ENCODE results near the gene CCDC185.
"Not testable (repeated sequence)": the region's sequence is repeated elsewhere in the genome, so short reads cannot be mapped to it uniquely, and the experiment has no call there.

CCDC185 gene

DNA sequence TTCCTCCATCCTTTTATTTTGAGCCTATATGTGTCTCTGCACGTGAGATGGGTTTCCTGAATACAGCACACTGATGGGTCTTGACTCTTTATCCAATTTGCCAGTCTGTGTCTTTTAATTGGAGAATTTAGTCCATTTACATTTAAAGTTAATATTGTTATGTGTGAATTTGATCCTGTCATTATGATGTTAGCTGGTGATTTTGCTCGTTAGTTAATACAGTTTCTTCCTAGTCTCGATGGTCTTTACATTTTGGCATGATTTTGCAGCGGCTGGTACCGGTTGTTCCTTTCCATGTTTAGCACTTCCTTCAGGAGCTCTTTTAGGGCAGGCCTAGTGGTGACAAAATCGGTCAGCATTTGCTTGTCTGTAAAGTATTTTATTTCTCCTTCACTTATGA is 6.2 kb downstream of the CCDC185 start:
- not testable (repeated sequence) for DNase-seq

DNA sequence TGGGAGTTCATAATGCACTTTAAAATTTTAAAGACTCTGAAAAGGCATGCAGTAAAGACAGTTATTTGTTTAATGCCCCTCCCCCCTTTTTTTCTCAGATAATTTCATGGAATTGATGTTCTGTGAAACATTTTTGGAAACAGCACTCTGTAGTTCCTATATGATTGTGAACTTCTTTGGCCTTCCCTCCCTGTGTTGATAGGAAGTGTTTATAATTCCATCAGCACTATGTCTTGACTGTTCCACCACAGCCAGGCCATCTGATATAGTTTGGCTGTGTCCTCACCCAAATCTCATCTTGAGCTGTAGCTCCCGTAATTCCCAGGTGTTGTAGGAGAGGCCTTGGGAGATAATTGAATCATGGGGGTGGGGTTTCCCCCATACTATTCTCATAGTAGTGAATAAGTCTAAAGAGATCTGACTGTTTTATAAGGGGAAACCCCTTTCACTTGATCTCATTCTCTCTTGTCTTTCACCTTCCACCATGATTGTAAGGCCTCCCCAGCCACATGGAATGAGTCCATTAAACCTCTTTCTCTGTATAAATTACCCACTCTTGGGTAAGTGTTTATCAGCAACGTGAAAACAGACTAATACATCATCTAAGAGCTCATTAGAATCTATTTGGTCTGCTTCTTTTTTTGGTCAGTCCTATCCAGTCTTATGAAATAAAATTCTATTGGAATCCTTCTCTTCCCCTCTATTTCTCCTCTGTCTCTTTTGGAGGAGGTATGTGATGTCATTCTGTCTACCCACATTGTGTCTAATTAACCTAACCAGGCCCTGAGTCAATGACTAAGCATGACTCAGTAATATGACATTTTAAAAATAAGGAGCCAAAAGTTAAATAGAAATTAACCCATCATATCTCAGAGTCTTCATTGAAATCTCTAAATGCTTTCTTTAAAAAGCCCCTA is 8.9 kb downstream of the CCDC185 start:
- DNase-seq = no peak

- no peak for DNase-seq
These were observed 9.6 kb downstream of the CCDC185 start for GRCh38 chr1:223402790-223403142.

- no peak for DNase-seq
These were observed 10.1 kb downstream of the CCDC185 start for GRCh38 chr1:223403184-223403815.

- DNase-seq = no peak
These were observed 12.3 kb downstream of the CCDC185 start for GRCh38 chr1:223405507-223405906.

GRCh38 chr1:223410036-223410435 is 16.8 kb downstream of the CCDC185 start:
- no peak for DNase-seq

- no peak for DNase-seq
These were observed 18.1 kb downstream of the CCDC185 start for GRCh38 chr1:223411309-223411708.

GRCh38 chr1:223411710-223412109 is 18.5 kb downstream of the CCDC185 start:
- DNase-seq = no peak

DNA sequence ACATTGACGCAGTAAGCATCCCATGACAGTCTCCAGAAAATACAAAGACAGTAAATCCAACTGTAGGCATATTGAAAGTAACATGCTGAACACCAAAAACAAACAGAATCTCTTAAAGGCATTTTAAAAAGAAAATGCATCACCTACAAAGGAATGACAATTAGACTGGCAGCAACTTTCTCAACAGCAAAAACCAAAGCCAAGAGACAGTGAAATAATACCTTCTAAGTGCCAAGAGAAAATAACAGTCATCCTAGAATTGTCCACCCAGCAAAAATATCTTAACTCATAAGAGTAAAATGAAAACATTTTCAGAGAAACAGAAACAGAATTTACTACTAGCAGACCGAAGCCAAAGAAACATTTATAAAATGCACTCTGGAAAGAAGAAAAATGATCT is 20.0 kb downstream of the CCDC185 start:
- DNase-seq = no peak

GRCh38 chr1:223417444-223417843 is 24.2 kb downstream of the CCDC185 start:
- no peak for DNase-seq

DNA sequence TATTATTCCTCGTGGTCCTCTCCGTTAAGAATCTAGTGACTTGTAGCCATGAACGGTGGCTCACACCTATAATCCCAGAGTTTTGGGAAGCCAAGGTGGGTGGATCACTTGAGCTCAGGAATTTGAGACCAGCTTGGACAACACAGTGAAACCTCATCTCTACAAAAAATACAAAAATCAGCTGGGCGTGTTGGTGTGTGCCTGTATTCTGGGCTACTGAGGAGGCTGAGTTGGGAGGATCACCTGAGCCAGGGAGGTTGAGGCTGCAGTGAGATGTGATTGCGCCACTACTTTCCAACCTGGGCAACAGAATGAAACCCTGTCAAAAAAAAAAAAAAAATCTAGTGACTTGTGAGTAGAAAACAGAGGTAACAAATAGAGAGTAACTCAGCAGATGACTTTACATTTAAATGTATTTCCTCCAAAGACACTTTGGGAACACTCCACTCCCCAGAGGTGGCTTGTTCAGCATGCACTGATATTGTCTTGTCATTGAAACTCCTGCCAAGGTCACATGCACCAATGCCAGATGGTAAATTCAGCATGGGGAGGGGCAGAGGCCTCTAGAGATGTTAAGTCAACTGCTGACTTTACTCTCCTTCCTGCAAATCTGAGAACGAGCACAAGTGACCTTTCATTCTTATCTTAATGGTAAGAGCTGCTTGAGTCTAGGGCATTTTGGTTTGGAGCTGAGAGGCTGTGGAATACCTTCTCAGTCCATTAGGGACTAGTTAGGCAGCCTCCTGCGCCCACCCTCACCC is 24.9 kb downstream of the CCDC185 start:
- no peak for DNase-seq

DNA sequence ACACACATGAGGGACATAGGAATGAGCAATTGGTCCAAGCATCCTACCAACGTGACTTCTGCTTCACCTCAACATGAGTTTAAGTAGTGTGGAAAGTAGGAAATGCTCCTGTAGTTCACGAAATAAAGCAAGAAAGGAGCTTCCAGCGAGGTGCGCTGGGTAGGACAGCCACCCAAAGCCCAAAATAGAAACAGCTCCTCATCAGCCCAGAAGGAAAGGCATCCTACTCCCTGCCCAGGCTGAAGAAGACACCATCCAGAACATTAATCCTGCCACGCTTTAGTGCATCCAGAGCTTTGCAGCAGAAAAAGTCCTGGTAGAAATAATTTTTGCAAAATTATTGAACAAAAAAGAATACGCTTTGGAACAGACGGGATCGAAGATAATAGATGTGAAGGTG is 25.9 kb downstream of the CCDC185 start:
- no peak for DNase-seq

GRCh38 chr1:223419561-223419960 is 26.3 kb downstream of the CCDC185 start:
- no peak for DNase-seq

DNA sequence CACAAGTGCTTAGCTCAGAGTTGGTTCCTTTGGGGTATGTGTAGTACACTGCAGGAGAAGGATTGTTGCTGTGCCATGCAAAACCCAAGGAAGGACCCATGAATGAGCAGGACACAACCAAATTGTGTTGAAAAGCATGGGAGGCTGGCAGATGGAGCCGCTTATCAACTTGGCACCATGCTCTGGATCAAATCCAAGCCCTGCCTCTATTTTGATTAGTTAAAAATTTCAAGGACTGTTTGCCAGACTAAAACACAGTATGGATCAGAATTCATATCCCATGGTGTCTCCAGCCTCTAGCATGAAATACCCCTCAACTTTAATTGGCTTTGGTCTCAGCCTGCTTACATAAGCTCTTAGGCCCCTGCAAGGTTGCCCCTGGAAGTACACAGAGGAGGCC is 27.8 kb downstream of the CCDC185 start:
- no peak for DNase-seq

- no peak for DNase-seq
These were observed 28.5 kb downstream of the CCDC185 start for GRCh38 chr1:223421676-223422075.

- no peak for DNase-seq
These were observed 29.7 kb downstream of the CCDC185 start for GRCh38 chr1:223422911-223423310.

- no peak for DNase-seq
These were observed 30.5 kb downstream of the CCDC185 start for GRCh38 chr1:223423641-223424233.

DNA sequence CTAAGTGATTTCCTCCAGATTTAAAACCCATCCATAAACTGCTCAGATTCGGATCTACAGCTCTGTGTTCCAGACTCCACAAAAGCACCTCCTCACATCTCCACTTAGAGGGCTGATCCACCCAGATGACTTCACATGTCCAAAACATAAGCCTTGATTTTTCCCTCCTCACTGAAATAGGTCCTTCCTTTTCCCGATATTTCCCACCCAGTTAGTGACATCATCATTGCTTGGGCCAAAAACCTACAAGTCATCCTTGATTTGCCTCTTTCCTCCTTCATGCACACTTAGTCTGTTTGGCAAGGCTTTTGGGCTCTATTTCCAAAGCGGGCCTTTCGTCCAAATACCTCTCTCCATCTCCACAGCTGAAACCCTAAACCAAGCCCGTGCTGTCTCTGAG is 32.3 kb downstream of the CCDC185 start:
- DNase-seq = no peak

DNA sequence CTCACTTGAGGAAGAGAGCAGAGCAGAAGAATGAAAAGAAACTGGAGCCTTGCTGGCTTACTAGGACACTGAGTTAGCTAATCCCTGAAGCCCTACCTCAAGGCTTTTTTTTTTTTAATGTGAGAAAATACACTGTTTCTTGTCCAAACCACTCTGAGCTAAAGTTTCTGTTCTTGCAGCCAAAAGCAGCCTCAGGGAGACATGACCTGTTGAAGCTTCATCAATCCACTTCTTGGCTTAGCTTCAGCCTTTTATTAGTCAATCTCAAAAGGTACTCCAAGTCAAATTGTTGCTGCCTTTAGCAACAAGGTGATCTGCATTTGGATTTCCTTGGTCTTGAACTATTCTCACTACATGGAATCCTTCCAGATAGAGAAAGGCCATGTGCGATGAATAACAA is 33.7 kb downstream of the CCDC185 start:
- DNase-seq = no peak

GRCh38 chr1:223429313-223429731 is 36.1 kb downstream of the CCDC185 start:
- DNase-seq = no peak

DNA sequence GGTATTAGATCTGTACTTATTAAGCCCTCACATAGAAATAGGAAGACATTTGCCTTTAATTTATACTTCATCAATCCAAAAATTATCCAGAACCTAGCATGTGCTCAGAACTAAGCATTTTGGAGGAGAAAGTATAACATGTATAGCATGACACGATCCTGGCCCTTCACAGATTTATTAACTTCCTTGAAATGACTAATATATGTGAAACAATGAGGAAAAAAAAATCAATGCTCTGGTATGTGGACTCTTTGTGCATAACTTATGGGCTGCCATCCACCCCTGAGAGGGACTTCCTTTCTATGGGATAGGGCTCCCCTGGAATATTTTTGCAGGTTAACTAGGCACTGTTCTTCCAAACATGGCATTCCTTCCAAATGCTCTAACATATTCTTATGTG is 36.6 kb downstream of the CCDC185 start:
- no peak for DNase-seq

DNA sequence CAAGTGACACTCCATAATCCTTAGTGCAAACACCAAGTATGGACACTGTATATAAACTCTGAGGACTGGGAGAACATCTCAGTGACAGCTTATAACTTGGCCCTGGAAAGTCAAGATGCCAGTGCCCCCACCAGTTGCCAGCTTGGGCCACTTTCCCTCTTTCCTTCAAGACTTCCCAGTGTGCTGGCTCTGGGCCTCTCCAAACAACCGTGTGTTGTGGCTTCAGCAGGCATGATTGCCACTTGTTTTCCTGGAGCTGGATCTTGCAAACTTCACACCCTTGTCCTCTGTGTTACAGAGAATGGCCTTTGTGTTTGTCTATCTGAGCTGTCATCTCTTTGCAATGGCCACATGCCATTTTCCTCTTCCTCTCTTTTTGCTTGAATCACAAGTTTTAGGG is 37.0 kb downstream of the CCDC185 start:
- no peak for DNase-seq

GRCh38 chr1:223437151-223437550 is 43.9 kb downstream of the CCDC185 start:
- DNase-seq = no peak

All from GF-D8 (cell line).